OCI-LY7 (cell line): Measurements from ENCODE around the gene ANO8. TPM values are rescaled to one million over a fixed set of nuclear protein-coding genes. Genes with fewer than 3 reads are reported as not detected.
A peak's percentile ranks its signal among the peaks of the same experiment; 100 is the strongest.

Source experiments
- BruUV-seq: library from RNA; stranded (reverse); fragments of 400-500 nt; replicated peaks from 2 replicates; lab custom pipeline; 2021; lab: Mats Ljungman, UMichigan
- CTCF ChIA-PET: fragments of 300-600 bp; sonication (Branson Sonifier 250); formaldehyde crosslinking; loops from one replicate; lab custom pipeline; 2022; ENCODE audit warnings: antibody characterized with exemption; ENCODE audit not compliant: unreplicated experiment; lab: Charles Lee
- POLR2A ChIA-PET: fragments of 300-600 bp; sonication (Branson Sonifier 250); formaldehyde crosslinking; loops from one replicate; lab custom pipeline; 2022; ENCODE audit warnings: antibody characterized with exemption; lab: Charles Lee
- DNase-seq: peaks from one replicate; pipeline ENCODE4 v3.0.0-alpha.2; 2015; ENCODE audit warnings: low spot score
- H2AFZ ChIP-seq: fragments of 200-600 bp; sonication (generic), shearing (Covaris generic); 2 replicates; pipeline ENCODE4 v1.6.1; 2014; ENCODE audit warnings: mild to moderate bottlenecking, antibody characterized with exemption, low read length, moderate library complexity
- H3K27ac ChIP-seq: fragments of 200-600 bp; sonication (generic); 2 replicates; pipeline ENCODE4 v1.5.1; 2014; ENCODE audit warnings: mixed run types, low read depth, mild to moderate bottlenecking, moderate library complexity, low read length, inconsistent platforms; ENCODE audit not compliant: poor library complexity, severe bottlenecking
- H3K36me3 ChIP-seq: fragments of 200-600 bp; sonication (generic); 2 replicates; pipeline ENCODE4 v1.6.1; 2014; ENCODE audit warnings: mild to moderate bottlenecking, antibody characterized with exemption, low read length, moderate library complexity, mixed read lengths; ENCODE audit not compliant: insufficient read depth
- H3K4me1 ChIP-seq: fragments of 200-600 bp; sonication (generic); 2 replicates; pipeline ENCODE4 v1.5.1; 2014; ENCODE audit warnings: mild to moderate bottlenecking, low read length; ENCODE audit not compliant: insufficient read depth, poor library complexity, severe bottlenecking
- H3K4me2 ChIP-seq: fragments of 200-600 bp; sonication (generic); 2 replicates; pipeline ENCODE4 v1.6.1; 2014; ENCODE audit warnings: mild to moderate bottlenecking, low read length
- H3K4me3 ChIP-seq: fragments of 200-600 bp; sonication (generic); 2 replicates; pipeline ENCODE4 v1.5.1; 2014; ENCODE audit warnings: mild to moderate bottlenecking, low read depth, low read length; ENCODE audit not compliant: poor library complexity, severe bottlenecking
- H3K79me2 ChIP-seq: fragments of 200-600 bp; sonication (generic); 2 replicates; pipeline ENCODE4 v1.6.1; 2016; ENCODE audit warnings: low read depth, mild to moderate bottlenecking, low read length, moderate library complexity, mixed read lengths; ENCODE audit not compliant: insufficient read depth
- H3K9me2 ChIP-seq: fragments of 200-600 bp; sonication (generic); 2 replicates; pipeline ENCODE4 v1.6.1; 2016; ENCODE audit warnings: mild to moderate bottlenecking, low read length, mixed read lengths; ENCODE audit not compliant: insufficient read depth
- H3K9me3 ChIP-seq: fragments of 200-600 bp; sonication (generic); 2 replicates; pipeline ENCODE4 v1.6.1; 2014; ENCODE audit warnings: mild to moderate bottlenecking, mixed run types, low read length, mixed read lengths
- H4K20me1 ChIP-seq: fragments of 200-600 bp; sonication (generic); 2 replicates; pipeline ENCODE4 v1.6.1; 2014; ENCODE audit warnings: mild to moderate bottlenecking, antibody characterized with exemption, low read length, moderate library complexity, mixed read lengths; ENCODE audit not compliant: insufficient read depth
- CTCF ChIP-seq: fragments of 200-600 bp; sonication (generic); conservative IDR thresholded peaks from 2 replicates; pipeline ENCODE4 v1.5.1; 2014; ENCODE audit warnings: mild to moderate bottlenecking, antibody characterized with exemption, low read length, moderate library complexity, mixed read lengths
- EZH2phosphoT487 ChIP-seq: fragments of 200-600 bp; sonication (generic); IDR thresholded peaks from 2 replicates; pipeline ENCODE4 v1.6.1; 2018; ENCODE audit warnings: low read depth, borderline replicate concordance, mild to moderate bottlenecking, mixed run types, antibody characterized with exemption, low read length, moderate library complexity, mixed read lengths
- intact Hi-C: fragments of 100-400 bp; cut with micrococcal nuclease; formaldehyde crosslinking; loops from one replicate; pipeline ENCODE4 v1.10.0; 2022; ENCODE audit not compliant: unreplicated experiment
- total RNA-seq, 2 experiments: library from RNA; depleted of rRNA in 1 of 2; stranded (reverse); fragments of >200 nt in 1 of 2; shearing (Covaris generic) in 1 of 2; gene quantifications; 2 replicates each; pipeline ENCODE4 v1.2.3, GENCODE V29; 2014 to 2022

Gene ANO8
- total RNA-seq, 2 experiments from 2014 or later: 4.3 to 13.5 TPM

GRCh38 chr19:17281391-17282304, 53.0 kb downstream of the ANO8 start, which contains the start of gene ANKLE1:
ANKLE1 (plus strand) TSS chr19:17281901; CDS start chr19:17281921, 20 bp downstream.
- no peaks in the 10 kb centered on the region for H3K9me3 ChIP-seq
- H3K79me2 ChIP-seq: peaks cover 13% of the 10 kb centered on the region; the same call in 1 of the 2 replicates
- no peak for TF ChIP-seq CTCF
- no peak for TF ChIP-seq EZH2phosphoT487
- no peaks in the 10 kb centered on the region for H4K20me1 ChIP-seq
- peak within 1 kb of the TSS; percentile 76 for H2AFZ ChIP-seq
- POLR2A ChIA-PET: interaction anchor here (0.5 to 3.5 kb wide), 9 partner anchors 15 to 707 kb away, joined by 3 to 28 read pairs (median 3); partner anchors contain the start of genes BABAM1 and USHBP1
- CTCF ChIA-PET: interaction anchor here (0.6 to 1.3 kb wide), 4 partner anchors 15 to 43 kb away, joined by 3 to 4 read pairs (median 3); no protein-coding TSS in a partner anchor
- BruUV-seq: TSS peak; percentile 61
- peak within 1 kb of the TSS; percentile 83 for H3K4me3 ChIP-seq
- no peaks in the 10 kb centered on the region for H3K9me2 ChIP-seq
- H3K4me2 ChIP-seq: peak within 1 kb of the TSS; percentile 92
- peaks cover 22% of the 10 kb centered on the region for H3K4me1 ChIP-seq
- intact Hi-C loops: loop anchor here (1.0 to 5.0 kb wide), 4 partner anchors 20 to 214 kb away; partner anchors contain the start of genes HAUS8 and MYO9B
- H3K27ac ChIP-seq: peak within 1 kb of the TSS; percentile 69
- peaks cover 66% of the 10 kb centered on the region for H3K36me3 ChIP-seq
- peak; percentile 82 for DNase-seq

GRCh38 chr19:17279436-17279835, 55.2 kb downstream of the ANO8 start:
- TF ChIP-seq EZH2phosphoT487 (no peak), CTCF (no peak)
- CTCF ChIA-PET: interaction anchor here (1.2 kb wide), 1 partner anchor 12 kb away, joined by 4 read pairs; the partner anchor contains the start of gene BABAM1
- intact Hi-C loops: no loop called here
- Histone ChIP-seq H3K27ac (no peak overlapping the region), H3K79me2 (peaks cover 13% of the 10 kb centered on the region; the same call in 1 of the 2 replicates), H3K4me2 (no peak overlapping the region), H3K36me3 (peaks cover 66% of the 10 kb centered on the region), H3K4me3 (no peak overlapping the region), H4K20me1 (no peaks in the 10 kb centered on the region), H3K9me2 (no peaks in the 10 kb centered on the region), H3K4me1 (peaks cover 22% of the 10 kb centered on the region), H2AFZ (no peak overlapping the region), H3K9me3 (no peaks in the 10 kb centered on the region)
- no TSS peak for BruUV-seq
- no peak for DNase-seq
- POLR2A ChIA-PET: interaction anchor here (1.2 to 3.5 kb wide), 3 partner anchors 12 to 90 kb away, joined by 3 to 28 read pairs (median 19); partner anchors contain the start of genes BABAM1 and USHBP1
